K562 (cell line): ENCODE measurements around the gene SGCB. TPM values are rescaled to one million over a fixed set of nuclear protein-coding genes. Genes with fewer than 3 reads are reported as not detected.

Source experiments
- ATAC-seq: fragments of 200-7000 bp; cut with Tn5 transposase; 3 replicates; pipeline ENCODE4 v1.9.1; 2020; ENCODE audit warnings: moderate library complexity
- BruUV-seq: library from RNA; stranded (reverse); fragments of 400-500 nt; replicated peaks from 2 replicates; lab custom pipeline; 2021; lab: Mats Ljungman, UMichigan
- CTCF ChIA-PET: fragments of 300-600 bp; formaldehyde crosslinking; extraction: SDS; loops from one replicate; lab custom pipeline; 2021; ENCODE audit warnings: low intra/inter-chr PET ratio; lab: Yijun Ruan, JAX
- POLR2A ChIA-PET: fragments of 300-600, 350-650 bp; sonication (Branson Sonifier 250); formaldehyde crosslinking; extraction: SDS; loops from one replicate; lab custom pipeline; 2021; ENCODE audit warnings: antibody characterized with exemption, inconsistent platforms; lab: Yijun Ruan, JAX
- DNase-seq, 4 experiments: peaks; one replicate each; pipeline versions ENCODE4 v3.0.0 to v3.0.0-alpha.2; 2011 to 2018; ENCODE audit warnings: low spot score in 3 of 4, mixed read lengths in 3 of 4; ENCODE audit errors: extremely low read depth in 1 of 4
- FAIRE-seq: peaks from 2 replicates; lab custom pipeline; 2011; peaks lifted over from hg19 to GRCh38; lab: Jason Lieb, UNC
- H2AFZ ChIP-seq: 2 replicates; pipeline ENCODE4 v1.6.0; 2011; ENCODE audit warnings: low read depth, low read length, control low read depth, inconsistent platforms
- H3K27ac ChIP-seq: fragments of 200-600 bp; 3 replicates; pipeline ENCODE4 v1.8.0; 2011; ENCODE audit warnings: low read depth, mild to moderate bottlenecking, control low read depth, inconsistent platforms, low read length, moderate library complexity, mixed read lengths; ENCODE audit errors: extremely low read depth
- H3K27me3 ChIP-seq, 2 experiments: fragments of 300-600 bp in 1 of 2; 2 replicates in 1 of 2; 3 replicates in 1 of 2; pipeline versions ENCODE4 v1.6.0 to v1.8.0; 2011; ENCODE audit warnings: inconsistent platforms in 2 of 2, low read length in 2 of 2, mild to moderate bottlenecking in 1 of 2, mixed read lengths in 1 of 2, moderate library complexity in 1 of 2; ENCODE audit not compliant: control insufficient read depth in 2 of 2, insufficient read depth in 2 of 2
- H3K36me3 ChIP-seq: fragments of 300-600 bp; 3 replicates; pipeline ENCODE4 v1.8.0; 2011; ENCODE audit warnings: mild to moderate bottlenecking, low read length, inconsistent platforms; ENCODE audit not compliant: control insufficient read depth, insufficient read depth
- H3K4me1 ChIP-seq, 2 experiments: fragments of 200-600 bp in 1 of 2; replicated peaks in 1 of 2; 2 replicates in 1 of 2; 3 replicates in 1 of 2; pipeline versions ENCODE4 v1.5.1 to v1.8.0; 2011; ENCODE audit warnings: inconsistent platforms in 2 of 2, low read length in 2 of 2, mild to moderate bottlenecking in 1 of 2, mixed read lengths in 1 of 2, moderate library complexity in 1 of 2; ENCODE audit not compliant: control insufficient read depth in 2 of 2, insufficient read depth in 2 of 2
- H3K4me2 ChIP-seq: 2 replicates; pipeline ENCODE4 v1.6.1; 2011; ENCODE audit warnings: low read length, control low read depth, inconsistent platforms, mixed read lengths; ENCODE audit not compliant: insufficient read depth
- H3K4me3 ChIP-seq: fragments of 200-600 bp; sonication (generic), shearing (Covaris generic); 2 replicates; pipeline ENCODE4 v1.5.1; 2016; ENCODE audit warnings: control low read depth, inconsistent platforms
- H3K79me2 ChIP-seq: fragments of 200-600 bp; 3 replicates; pipeline ENCODE4 v1.8.0; 2011; ENCODE audit warnings: low read length, inconsistent platforms; ENCODE audit not compliant: control insufficient read depth, insufficient read depth
- H3K9ac ChIP-seq, 2 experiments: 2 replicates each; pipeline versions ENCODE4 v1.6.0 to v1.6.1; 2011; ENCODE audit warnings: low read depth in 2 of 2, low read length in 2 of 2, control low read depth in 1 of 2, inconsistent platforms in 1 of 2, mild to moderate bottlenecking in 1 of 2, mixed read lengths in 1 of 2; ENCODE audit not compliant: insufficient read depth in 1 of 2
- H3K9me1 ChIP-seq: one replicate; pipeline ENCODE4 v1.6.0; 2011; ENCODE audit warnings: inconsistent platforms, mild to moderate bottlenecking, low read length, moderate library complexity; ENCODE audit not compliant: control insufficient read depth, insufficient read depth
- H3K9me3 ChIP-seq: replicated peaks from 2 replicates; pipeline ENCODE4 v1.5.1; 2011; ENCODE audit warnings: low read depth, low read length, inconsistent platforms; ENCODE audit not compliant: control insufficient read depth, insufficient read depth
- H4K20me1 ChIP-seq: replicated peaks from 2 replicates; pipeline ENCODE4 v1.6.1; 2011; ENCODE audit warnings: low read length, inconsistent platforms, mixed read lengths; ENCODE audit not compliant: control insufficient read depth, insufficient read depth
- ARID4B ChIP-seq: sonication (generic); formaldehyde crosslinking; IDR thresholded peaks from 2 replicates; pipeline ENCODE4 v1.8.0; 2022; ENCODE audit warnings: mild to moderate bottlenecking, missing genetic modification reagents
- CEBPB ChIP-seq: fragments of 450-650 bp; IDR thresholded peaks from 2 replicates; pipeline ENCODE4 v1.6.1; 2016; ENCODE audit warnings: missing genetic modification characterization, missing compliant biosample characterization
- COPS2 ChIP-seq: fragments of 450-650 bp; conservative IDR thresholded peaks from 2 replicates; pipeline ENCODE4 v1.6.1; 2016; ENCODE audit warnings: mild to moderate bottlenecking, moderate library complexity
- EHMT2 ChIP-seq: fragments of 450-650 bp; IDR thresholded peaks from 2 replicates; pipeline ENCODE4 v1.6.1; 2018; ENCODE audit warnings: antibody characterized with exemption
- EP300 ChIP-seq: IDR thresholded peaks from 2 replicates; pipeline ENCODE4 v1.6.1; 2012; ENCODE audit warnings: low read length, improper control_type of control experiment
- FOXJ3 ChIP-seq: sonication (generic); formaldehyde crosslinking; IDR thresholded peaks from 2 replicates; pipeline ENCODE4 v1.4.0; 2020; ENCODE audit warnings: mild to moderate bottlenecking, missing genetic modification reagents
- MEIS2 ChIP-seq: fragments of 450-650 bp; IDR thresholded peaks from 2 replicates; pipeline ENCODE4 v1.6.1; 2014; ENCODE audit warnings: mild to moderate bottlenecking; ENCODE audit not compliant: partially characterized antibody
- MLLT1 ChIP-seq, 2 experiments: fragments of 450-650 bp; IDR thresholded peaks; 2 replicates each; pipeline ENCODE4 v1.6.1; 2016
- NELFE ChIP-seq: IDR thresholded peaks from 2 replicates; pipeline ENCODE4 v1.6.1; 2011; ENCODE audit warnings: mild to moderate bottlenecking; ENCODE audit not compliant: insufficient read depth, insufficient read length
- PTTG1 ChIP-seq: fragments of 450-650 bp; IDR thresholded peaks from 2 replicates; pipeline ENCODE4 v1.6.1; 2016; ENCODE audit warnings: low read depth, mild to moderate bottlenecking, missing genetic modification characterization, missing compliant biosample characterization
- RBM15 ChIP-seq: fragments of 200-400 bp; formaldehyde crosslinking; IDR thresholded peaks from 2 replicates; pipeline ENCODE4 v1.6.1; 2018; ENCODE audit warnings: mild to moderate bottlenecking, low read length, moderate library complexity; ENCODE audit not compliant: insufficient read depth
- SP2 ChIP-seq: IDR thresholded peaks from 2 replicates; pipeline ENCODE4 v1.6.1; 2011; ENCODE audit warnings: mild to moderate bottlenecking, low read depth, low read length, moderate library complexity; ENCODE audit not compliant: poor library complexity, severe bottlenecking; ENCODE audit errors: extremely low read depth
- SRF ChIP-seq, 2 experiments: fragments of 250-450, 450-650 bp in 1 of 2; sonication (Bioruptor Pico) in 1 of 2; sonication (generic) in 1 of 2; formaldehyde crosslinking; IDR thresholded peaks; 2 replicates each; pipeline versions ENCODE4 v1.5.0 to v1.5.1; 2020 to 2022; ENCODE audit warnings: mild to moderate bottlenecking in 1 of 2, missing genetic modification reagents in 1 of 2
- TBL1XR1 ChIP-seq, 2 experiments: IDR thresholded peaks; 2 replicates each; pipeline ENCODE4 v1.6.1; 2012; ENCODE audit warnings: improper control_type of control experiment in 2 of 2, low read length in 2 of 2, mild to moderate bottlenecking in 1 of 2
- TCF3 ChIP-seq: sonication (generic); formaldehyde crosslinking; IDR thresholded peaks from 2 replicates; pipeline ENCODE4 v1.4.0; 2020; ENCODE audit warnings: mild to moderate bottlenecking, missing genetic modification reagents
- THAP12 ChIP-seq: fragments of 250-450 bp; sonication (Bioruptor Pico); IDR thresholded peaks from 2 replicates; pipeline ENCODE4 v1.9.0; 2021; ENCODE audit warnings: mild to moderate bottlenecking, inconsistent platforms
- WGBS: fragments of 100-300 bp; shearing (Covaris generic); methylation state at CpG from one replicate; pipeline ENCODE4 v1.1.6; 2016; ENCODE audit warnings: low coverage, mixed read lengths; ENCODE audit not compliant: insufficient coverage; ENCODE audit errors: missing lambda C conversion rate; 5-methylcytosine and 5-hydroxymethylcytosine counted together
- in situ Hi-C: fragments of 300-500 bp; cut with MboI; formaldehyde crosslinking; loops from 4 replicates; pipeline ENCODE4 v1.15.0; 2018; ENCODE audit warnings: inconsistent platforms, mixed read lengths
- intact Hi-C: fragments of 100-400 bp; cut with micrococcal nuclease; formaldehyde crosslinking; loops from 2 replicates; pipeline ENCODE4 v1.14.2; 2022
- polyA plus RNA-seq, 8 experiments: library from polyadenylated mRNA; depleted of rRNA in 4 of 8; stranded (reverse) in 5 of 8; unstranded in 3 of 8; fragments of >200 nt; fragmentation: Nextera tagmentation in 2 of 8; fragmentation: Illumina TruSeq in 1 of 8; extraction: Ambion mirVana in 2 of 8; extraction: Trizol in 1 of 8; gene quantifications; 2 replicates each; pipeline versions ENCODE4 v1.2.1 to v1.2.3, GENCODE V29; 2011 to 2014; ENCODE audit warnings: inconsistent platforms in 1 of 8, missing spikeins in 1 of 8
- total RNA-seq, 7 experiments: library from RNA; depleted of rRNA in 6 of 7; stranded (reverse); fragments of >200 nt in 6 of 7; fragmentation: Illumina TruSeq in 2 of 7; extraction: Trizol in 2 of 7; gene quantifications; 2 replicates each; pipeline versions ENCODE4 v1.2.1 to v1.2.3, GENCODE V29; 2011 to 2021; ENCODE audit warnings: low replicate concordance in 1 of 7

SGCB gene
- total and polyA plus RNA-seq, 9 of the 15 experiments (the other 6 are each of a cell fraction or from before 2014, with no cell fraction given), result 0.01 to 0.20 (median 0.07) TPM; not detected in 3

- Histone ChIP-seq H3K9me1 (no peaks in the 10 kb centered on the region), H3K27me3 (peaks cover 0 to 14% of the 10 kb centered on the region in 2 experiments; a peak in 2 of 5 replicates), H3K9ac (no peak overlapping the region), H3K79me2 (no peaks in the 10 kb centered on the region), H2AFZ (no peak overlapping the region), H3K4me1 (no peaks in the 10 kb centered on the region; a peak in 1 of 5 replicates), H3K9me3 (no peaks in the 10 kb centered on the region), H3K36me3 (no peaks in the 10 kb centered on the region), H3K4me3 (no peak overlapping the region), H3K27ac (no peak overlapping the region), H3K4me2 (no peak overlapping the region), H4K20me1 (no peaks in the 10 kb centered on the region)
- DNase-seq (no peak), ATAC-seq (no peak), FAIRE-seq (no peak)
- no TSS peak for BruUV-seq
- intact Hi-C loops (no loop called here), in situ Hi-C loops (no loop called here)
- ChIA-PET POLR2A (interaction anchor here (0.5 to 0.7 kb wide), 2 partner anchors 11 to 498 kb away, joined by 3 read pairs; no protein-coding TSS in a partner anchor), CTCF (no interaction called here)
- 0% methylated on average over 3 of the region's 3 CpGs for WGBS
- TF ChIP-seq ARID4B (CRISPR knock-in tag), result no peak
- no peak for TF ChIP-seq EP300
- no peak for TF ChIP-seq NELFE
- no peak for TF ChIP-seq PTTG1 (tag)
- TF ChIP-seq TBL1XR1 (IDR thresholded peaks at IDR 0.05; ENCODE audit: low read length in 2 of 2), result no peak
- no peak for TF ChIP-seq CEBPB (tag)
- no peak for TF ChIP-seq SP2
- TF ChIP-seq EHMT2, result no peak
- no peak for TF ChIP-seq SRF (CRISPR knock-in tag; IDR thresholded peaks at IDR 0.05)
- no peak for TF ChIP-seq FOXJ3 (CRISPR knock-in tag)
- no peak for TF ChIP-seq THAP12 (CRISPR knock-in tag)
- TF ChIP-seq RBM15, result no peak
- TF ChIP-seq TCF3 (CRISPR knock-in tag), result no peak
- no peak for TF ChIP-seq MEIS2
- TF ChIP-seq MLLT1 (IDR thresholded peaks at IDR 0.05), result no peak
- no peak for TF ChIP-seq COPS2
Measured at GRCh38 chr4:52054254-52054653, 16.2 kb upstream of the SGCB start.
